IMR-90 (cell line): ENCODE results near the gene CHST8. TPM values are rescaled to one million over a fixed set of nuclear protein-coding genes. Genes with fewer than 3 reads are reported as not detected.

ENCODE experiments used
- ATAC-seq: fragments of 200-7000 bp; cut with Tn5 transposase; 2 replicates; pipeline ENCODE4 v1.9.1; 2020; ENCODE audit warnings: low read depth, mild to moderate bottlenecking, moderate library complexity
- BruUV-seq: library from RNA; stranded (reverse); fragments of 400-500 nt; replicated peaks from 2 replicates; lab custom pipeline; 2021; lab: Mats Ljungman, UMichigan
- CTCF ChIA-PET: fragments of 300-600 bp; formaldehyde crosslinking; extraction: SDS; loops from one replicate; lab custom pipeline; 2021; ENCODE audit warnings: antibody characterized with exemption; lab: Yijun Ruan, JAX
- POLR2A ChIA-PET: fragments of 300-600 bp; sonication (Branson Sonifier 250); formaldehyde crosslinking; loops from one replicate; lab custom pipeline; 2022; ENCODE audit warnings: antibody characterized with exemption; ENCODE audit not compliant: unreplicated experiment; lab: Charles Lee
- DNase-seq: peaks from one replicate; pipeline ENCODE4 v3.0.0; 2013
- H2AFZ ChIP-seq: replicated peaks from 2 replicates; pipeline ENCODE3; 2013; ENCODE audit warnings: low read length, mild to moderate bottlenecking; ENCODE audit not compliant: poor library complexity
- H2AK5ac ChIP-seq: 2 replicates; pipeline ENCODE4 v1.6.1; 2013; ENCODE audit warnings: low read depth, low read length, inconsistent platforms
- H2AK9ac ChIP-seq: replicated peaks from 2 replicates; pipeline ENCODE3; 2013; ENCODE audit warnings: mild to moderate bottlenecking, low read depth, low read length, moderate library complexity; ENCODE audit not compliant: poor library complexity
- H2BK120ac ChIP-seq: 2 replicates; pipeline ENCODE4 v1.6.1; 2013; ENCODE audit warnings: low read depth, low read length, inconsistent platforms
- H2BK15ac ChIP-seq: 3 replicates; pipeline ENCODE4 v1.6.1; 2013; ENCODE audit warnings: low read depth, low read length, inconsistent platforms
- H2BK20ac ChIP-seq: 2 replicates; pipeline ENCODE4 v1.6.1; 2013; ENCODE audit warnings: low read depth, mild to moderate bottlenecking, inconsistent platforms, low read length, moderate library complexity
- H2BK5ac ChIP-seq: 2 replicates; pipeline ENCODE4 v1.6.1; 2013; ENCODE audit warnings: mild to moderate bottlenecking, low read depth, low read length, inconsistent platforms; ENCODE audit not compliant: poor library complexity, severe bottlenecking
- H3K14ac ChIP-seq: replicated peaks from 2 replicates; pipeline ENCODE4 v1.6.1; 2013; ENCODE audit warnings: low read depth, low read length, inconsistent platforms
- H3K18ac ChIP-seq: 2 replicates; pipeline ENCODE4 v1.6.1; 2013; ENCODE audit warnings: low read depth, low read length, control low read depth
- H3K23ac ChIP-seq: 2 replicates; pipeline ENCODE4 v1.6.1; 2013; ENCODE audit warnings: low read depth, low read length, inconsistent platforms
- H3K27ac ChIP-seq: 2 replicates; pipeline ENCODE4 v1.5.1; 2013; ENCODE audit warnings: mild to moderate bottlenecking, control low read depth, low read length; ENCODE audit not compliant: insufficient read depth
- H3K27me3 ChIP-seq: 2 replicates; pipeline ENCODE4 v1.6.1; 2013; ENCODE audit warnings: low read length; ENCODE audit not compliant: control insufficient read depth, insufficient read depth
- H3K36me3 ChIP-seq: 2 replicates; pipeline ENCODE4 v1.6.1; 2013; ENCODE audit warnings: low read length, mixed read lengths; ENCODE audit not compliant: control insufficient read depth, insufficient read depth
- H3K4ac ChIP-seq: 2 replicates; pipeline ENCODE4 v1.6.1; 2013; ENCODE audit warnings: low read depth, low read length, inconsistent platforms
- H3K4me1 ChIP-seq: 2 replicates; pipeline ENCODE4 v1.6.1; 2013; ENCODE audit warnings: low read length, mixed read lengths; ENCODE audit not compliant: control insufficient read depth, insufficient read depth
- H3K4me2 ChIP-seq: 2 replicates; pipeline ENCODE4 v1.6.1; 2013; ENCODE audit warnings: low read depth, mild to moderate bottlenecking, control low read depth, low read length, moderate library complexity
- H3K4me3 ChIP-seq: 2 replicates; pipeline ENCODE4 v1.5.1; 2013; ENCODE audit warnings: low read depth, mild to moderate bottlenecking, control low read depth, low read length, moderate library complexity; ENCODE audit not compliant: insufficient read depth
- H3K56ac ChIP-seq: 2 replicates; pipeline ENCODE4 v1.6.1; 2013; ENCODE audit warnings: low read length, inconsistent platforms; ENCODE audit not compliant: insufficient read depth; ENCODE audit errors: extremely low read depth
- H3K79me1 ChIP-seq, 2 experiments: 2 replicates each; pipeline ENCODE4 v1.6.1; 2013; ENCODE audit warnings: low read length in 2 of 2, inconsistent platforms in 1 of 2, low read depth in 1 of 2
- H3K9ac ChIP-seq: 2 replicates; pipeline ENCODE4 v1.6.1; 2013; ENCODE audit warnings: low read depth, low read length, control low read depth
- H3K9me1 ChIP-seq: 2 replicates; pipeline ENCODE4 v1.6.1; 2013; ENCODE audit warnings: low read length, inconsistent platforms; ENCODE audit not compliant: insufficient read depth
- H3K9me3 ChIP-seq: 2 replicates; pipeline ENCODE4 v1.6.1; 2013; ENCODE audit warnings: low read length; ENCODE audit not compliant: control insufficient read depth, insufficient read depth
- H4K20me1 ChIP-seq: 2 replicates; pipeline ENCODE4 v1.6.1; 2013; ENCODE audit warnings: low read length, inconsistent platforms; ENCODE audit not compliant: insufficient read depth
- H4K5ac ChIP-seq: 2 replicates; pipeline ENCODE4 v1.6.1; 2013; ENCODE audit warnings: mild to moderate bottlenecking, low read depth, low read length, control low read depth
- H4K8ac ChIP-seq, 2 experiments: 2 replicates each; pipeline ENCODE4 v1.6.1; 2013; ENCODE audit warnings: low read depth in 2 of 2, low read length in 2 of 2, control low read depth in 1 of 2, inconsistent platforms in 1 of 2
- H4K91ac ChIP-seq: 2 replicates; pipeline ENCODE4 v1.6.1; 2013; ENCODE audit warnings: low read depth, low read length, inconsistent platforms; ENCODE audit not compliant: insufficient read depth
- CEBPB ChIP-seq: IDR thresholded peaks from 2 replicates; pipeline ENCODE4 v1.6.1; 2012; ENCODE audit warnings: low read depth, low read length, improper control_type of control experiment
- CHD1 ChIP-seq: IDR thresholded peaks from 2 replicates; pipeline ENCODE4 v1.6.1; 2012; ENCODE audit warnings: low read depth, low read length, improper control_type of control experiment
- MAZ ChIP-seq: IDR thresholded peaks from 2 replicates; pipeline ENCODE4 v1.6.1; 2012; ENCODE audit warnings: low read depth, mild to moderate bottlenecking, low read length, improper control_type of control experiment, moderate library complexity, borderline replicate concordance
- POLR2A ChIP-seq: IDR thresholded peaks from 2 replicates; pipeline ENCODE4 v1.6.1; 2012; ENCODE audit warnings: mild to moderate bottlenecking, low read depth, low read length
- RAD21 ChIP-seq: IDR thresholded peaks from 2 replicates; pipeline ENCODE4 v1.6.1; 2012; ENCODE audit warnings: low read length, improper control_type of control experiment
- RCOR1 ChIP-seq: IDR thresholded peaks from 2 replicates; pipeline ENCODE4 v1.6.1; 2012; ENCODE audit warnings: mild to moderate bottlenecking, low read length, improper control_type of control experiment; ENCODE audit not compliant: insufficient replicate concordance
- WGBS, 2 experiments: methylation state at CpG; one replicate each; pipeline versions ENCODE4 v1.1.5 to v1.1.7; 2013; ENCODE audit warnings: missing lambda C conversion rate in 2 of 2; ENCODE audit not compliant: insufficient read length in 1 of 2; ENCODE audit errors: extremely low coverage in 2 of 2; 5-methylcytosine and 5-hydroxymethylcytosine counted together
- dilution Hi-C: fragments of 300-500 bp; cut with HindIII; formaldehyde crosslinking; loops from one replicate; pipeline ENCODE4 v1.14.3; 2018; ENCODE audit warnings: low sequenced_read_pairs; ENCODE audit not compliant: unreplicated experiment
- in situ Hi-C: fragments of 300-500 bp; cut with MboI; formaldehyde crosslinking; loops from 3 replicates; pipeline ENCODE4 v1.14.3; 2019; ENCODE audit warnings: low sequenced_read_pairs, inconsistent platforms, mixed read lengths
- intact Hi-C: fragments of 100-400 bp; cut with micrococcal nuclease; formaldehyde crosslinking; loops from 2 replicates; pipeline ENCODE4 v1.10.0; 2022
- polyA plus RNA-seq, 3 experiments: library from polyadenylated mRNA; depleted of rRNA; stranded (reverse); fragments of >200 nt; gene quantifications; 2 replicates each; pipeline ENCODE4 v1.2.3, GENCODE V29; 2012; ENCODE audit warnings: low replicate concordance in 1 of 3
- total RNA-seq: library from RNA; depleted of rRNA; stranded (reverse); fragments of >200 nt; gene quantifications from 2 replicates; pipeline ENCODE4 v1.2.3, GENCODE V29; 2012
- TF ChIP-seq, protein P1 (sequence below): fragments of 150-350 bp; IDR thresholded peaks from 2 replicates; pipeline ENCODE4 v1.6.1; 2016; ENCODE audit warnings: low read depth, mild to moderate bottlenecking, low read length, moderate library complexity, borderline replicate concordance
- TF ChIP-seq, protein P2 (sequence below): conservative IDR thresholded peaks from 2 replicates; pipeline ENCODE4 v1.5.1; 2012; ENCODE audit warnings: mild to moderate bottlenecking, low read depth, low read length, improper control_type of control experiment

CHST8 gene
- total and polyA plus RNA-seq, 2 of the 4 experiments (the other 2 are of a cell fraction) = not detected

DNA sequence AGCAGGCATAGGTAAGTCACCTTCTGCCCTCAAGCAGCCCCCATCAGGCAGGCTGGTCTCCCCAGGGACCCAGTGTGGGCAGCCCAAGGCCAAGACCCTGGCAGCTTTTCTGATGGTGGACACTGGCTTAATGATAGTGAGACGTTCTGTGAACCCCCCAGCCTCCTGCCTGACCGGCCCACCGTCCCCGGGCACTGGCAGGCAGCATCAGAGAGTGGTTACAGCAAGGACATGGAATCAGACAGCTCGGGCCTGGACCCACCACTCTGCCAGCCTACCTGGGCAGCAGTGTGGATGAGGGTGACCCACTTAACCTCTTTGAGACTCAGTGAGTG is 129.7 kb downstream of the CHST8 start:
- Histone ChIP-seq H4K91ac (no peak overlapping the region), H3K27me3 (no peaks in the 10 kb centered on the region; the same call in 1 of the 2 replicates), H3K14ac (no peak overlapping the region), H3K9me1 (no peaks in the 10 kb centered on the region), H3K79me1 (no peaks in the 10 kb centered on the region), H3K36me3 (no peaks in the 10 kb centered on the region), H4K20me1 (no peaks in the 10 kb centered on the region), H3K9me3 (no peaks in the 10 kb centered on the region), H3K27ac (no peak overlapping the region), H2AFZ (no peak overlapping the region), H3K56ac (no peak overlapping the region), H3K9ac (no peak overlapping the region), H2BK5ac (no peak overlapping the region), H3K4me3 (no peak overlapping the region), H3K4me1 (no peaks in the 10 kb centered on the region), H2AK9ac (no peak overlapping the region), H3K4ac (no peak overlapping the region), H2BK20ac (no peak overlapping the region), H2BK15ac (no peak overlapping the region), H3K4me2 (no peak overlapping the region), H2BK120ac (no peak overlapping the region), H2AK5ac (no peak overlapping the region), H4K5ac (no peak overlapping the region), H3K18ac (no peak overlapping the region), H4K8ac (no peak overlapping the region), H3K23ac (no peak overlapping the region)
- intact Hi-C loops = no loop called here
- TF ChIP-seq CEBPB = no peak
- no peak for TF ChIP-seq CHD1
- TF ChIP-seq, protein P1, sequence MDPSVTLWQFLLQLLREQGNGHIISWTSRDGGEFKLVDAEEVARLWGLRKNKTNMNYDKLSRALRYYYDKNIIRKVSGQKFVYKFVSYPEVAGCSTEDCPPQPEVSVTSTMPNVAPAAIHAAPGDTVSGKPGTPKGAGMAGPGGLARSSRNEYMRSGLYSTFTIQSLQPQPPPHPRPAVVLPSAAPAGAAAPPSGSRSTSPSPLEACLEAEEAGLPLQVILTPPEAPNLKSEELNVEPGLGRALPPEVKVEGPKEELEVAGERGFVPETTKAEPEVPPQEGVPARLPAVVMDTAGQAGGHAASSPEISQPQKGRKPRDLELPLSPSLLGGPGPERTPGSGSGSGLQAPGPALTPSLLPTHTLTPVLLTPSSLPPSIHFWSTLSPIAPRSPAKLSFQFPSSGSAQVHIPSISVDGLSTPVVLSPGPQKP = no peak
- TF ChIP-seq POLR2A = no peak
- TF ChIP-seq MAZ = no peak
- TF ChIP-seq, protein P2, sequence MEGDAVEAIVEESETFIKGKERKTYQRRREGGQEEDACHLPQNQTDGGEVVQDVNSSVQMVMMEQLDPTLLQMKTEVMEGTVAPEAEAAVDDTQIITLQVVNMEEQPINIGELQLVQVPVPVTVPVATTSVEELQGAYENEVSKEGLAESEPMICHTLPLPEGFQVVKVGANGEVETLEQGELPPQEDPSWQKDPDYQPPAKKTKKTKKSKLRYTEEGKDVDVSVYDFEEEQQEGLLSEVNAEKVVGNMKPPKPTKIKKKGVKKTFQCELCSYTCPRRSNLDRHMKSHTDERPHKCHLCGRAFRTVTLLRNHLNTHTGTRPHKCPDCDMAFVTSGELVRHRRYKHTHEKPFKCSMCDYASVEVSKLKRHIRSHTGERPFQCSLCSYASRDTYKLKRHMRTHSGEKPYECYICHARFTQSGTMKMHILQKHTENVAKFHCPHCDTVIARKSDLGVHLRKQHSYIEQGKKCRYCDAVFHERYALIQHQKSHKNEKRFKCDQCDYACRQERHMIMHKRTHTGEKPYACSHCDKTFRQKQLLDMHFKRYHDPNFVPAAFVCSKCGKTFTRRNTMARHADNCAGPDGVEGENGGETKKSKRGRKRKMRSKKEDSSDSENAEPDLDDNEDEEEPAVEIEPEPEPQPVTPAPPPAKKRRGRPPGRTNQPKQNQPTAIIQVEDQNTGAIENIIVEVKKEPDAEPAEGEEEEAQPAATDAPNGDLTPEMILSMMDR = no peak
- TF ChIP-seq RAD21 = no peak
- no peak for TF ChIP-seq RCOR1
- ATAC-seq (no peak), DNase-seq (no peak)
- WGBS, 2 experiments = 20% methylated on average over 1 of the region's 5 CpGs; no CpG with 5 or more reads in 1 of the 2 experiments
- no TSS peak for BruUV-seq
- in situ Hi-C loops = no loop called here
- ChIA-PET POLR2A (no interaction called here), CTCF (no interaction called here)
- dilution Hi-C loops = no loop called here
